H9 (cell line): ENCODE data around the gene SOHLH1. TPM values are rescaled to one million over a fixed set of nuclear protein-coding genes. Genes with fewer than 3 reads are reported as not detected.

Experiments used
- DNase-seq: peaks from one replicate; pipeline ENCODE4 v3.0.0-alpha.2; 2017
- H2AFZ ChIP-seq: one replicate; pipeline ENCODE4 v1.6.1; 2013; ENCODE audit warnings: mild to moderate bottlenecking, low read length, control low read depth, moderate library complexity
- H2AK5ac ChIP-seq: 2 replicates; pipeline ENCODE4 v1.6.1; 2013; ENCODE audit warnings: low read length, control low read depth, mixed read lengths; ENCODE audit not compliant: insufficient read length
- H2BK120ac ChIP-seq: one replicate; pipeline ENCODE4 v1.6.1; 2013; ENCODE audit warnings: low read depth, mild to moderate bottlenecking, low read length, control low read depth, inconsistent platforms; ENCODE audit not compliant: poor library complexity, severe bottlenecking
- H2BK12ac ChIP-seq: 2 replicates; pipeline ENCODE4 v1.6.1; 2013; ENCODE audit warnings: low read length, control low read depth, mixed read lengths, low read depth; ENCODE audit not compliant: insufficient read length
- H2BK15ac ChIP-seq: 2 replicates; pipeline ENCODE4 v1.6.1; 2013; ENCODE audit warnings: low read depth, low read length, control low read depth
- H2BK20ac ChIP-seq: one replicate; pipeline ENCODE4 v1.6.1; 2013; ENCODE audit warnings: low read depth, mild to moderate bottlenecking, low read length, control low read depth, inconsistent platforms; ENCODE audit not compliant: poor library complexity, severe bottlenecking
- H2BK5ac ChIP-seq: 2 replicates; pipeline ENCODE4 v1.6.1; 2013; ENCODE audit warnings: low read length, control low read depth, mixed read lengths; ENCODE audit not compliant: insufficient read length
- H3K14ac ChIP-seq: 2 replicates; pipeline ENCODE4 v1.6.1; 2013; ENCODE audit warnings: low read length, control low read depth; ENCODE audit not compliant: insufficient read depth
- H3K18ac ChIP-seq: 2 replicates; pipeline ENCODE4 v1.6.1; 2013; ENCODE audit warnings: low read depth, mild to moderate bottlenecking, mixed read lengths, low read length, control low read depth; ENCODE audit not compliant: insufficient read length
- H3K23ac ChIP-seq: 2 replicates; pipeline ENCODE4 v1.6.1; 2013; ENCODE audit warnings: low read length, control low read depth, mixed read lengths, low read depth; ENCODE audit not compliant: insufficient read length
- H3K23me2 ChIP-seq: 2 replicates; pipeline ENCODE4 v1.6.1; 2013; ENCODE audit warnings: low read depth, mild to moderate bottlenecking, mixed read lengths, low read length, control low read depth; ENCODE audit not compliant: insufficient read length, poor library complexity, severe bottlenecking
- H3K27ac ChIP-seq: 2 replicates; pipeline ENCODE4 v1.5.1; 2013; ENCODE audit warnings: low read length, control low read depth, mixed read lengths, low read depth; ENCODE audit not compliant: insufficient read length
- H3K27me3 ChIP-seq: 2 replicates; pipeline ENCODE4 v1.6.1; 2013; ENCODE audit warnings: low read length, control low read depth, inconsistent platforms; ENCODE audit not compliant: insufficient read depth
- H3K4ac ChIP-seq: 2 replicates; pipeline ENCODE4 v1.6.1; 2013; ENCODE audit warnings: low read depth, mild to moderate bottlenecking, control low read depth, inconsistent platforms, low read length, moderate library complexity
- H3K4me1 ChIP-seq: 2 replicates; pipeline ENCODE4 v1.6.1; 2013; ENCODE audit warnings: low read length, control low read depth, inconsistent platforms; ENCODE audit not compliant: insufficient read depth
- H3K4me2 ChIP-seq: 2 replicates; pipeline ENCODE4 v1.6.1; 2013; ENCODE audit warnings: low read length, control low read depth, mixed read lengths; ENCODE audit not compliant: insufficient read length, insufficient read depth
- H3K56ac ChIP-seq: 2 replicates; pipeline ENCODE4 v1.6.1; 2013; ENCODE audit warnings: low read depth, mild to moderate bottlenecking, mixed read lengths, low read length, control low read depth; ENCODE audit not compliant: insufficient read length
- H3K79me1 ChIP-seq: 2 replicates; pipeline ENCODE4 v1.6.1; 2013; ENCODE audit warnings: low read depth, mild to moderate bottlenecking, moderate library complexity, low read length, control low read depth, inconsistent platforms; ENCODE audit not compliant: insufficient read depth, poor library complexity, severe bottlenecking
- H3K79me2 ChIP-seq: 2 replicates; pipeline ENCODE4 v1.6.1; 2013; ENCODE audit warnings: low read length, control low read depth, inconsistent platforms; ENCODE audit not compliant: insufficient read depth
- H3K9ac ChIP-seq: 2 replicates; pipeline ENCODE4 v1.6.1; 2013; ENCODE audit warnings: low read length, control low read depth, mixed read lengths; ENCODE audit not compliant: insufficient read length; ENCODE audit errors: extremely low read depth
- H3K9me3 ChIP-seq: one replicate; pipeline ENCODE4 v1.6.1; 2013; ENCODE audit warnings: low read depth, low read length, inconsistent platforms; ENCODE audit not compliant: control insufficient read depth
- H3T11ph ChIP-seq: one replicate; pipeline ENCODE4 v1.6.1; 2013; ENCODE audit warnings: mild to moderate bottlenecking, low read length, control low read depth, inconsistent platforms
- H4K20me1 ChIP-seq: one replicate; pipeline ENCODE4 v1.6.1; 2013; ENCODE audit not compliant: control insufficient read depth, insufficient read length, insufficient read depth
- H4K5ac ChIP-seq: 2 replicates; pipeline ENCODE4 v1.6.1; 2013; ENCODE audit warnings: low read depth, mild to moderate bottlenecking, mixed read lengths, low read length, control low read depth; ENCODE audit not compliant: insufficient read length
- H4K8ac ChIP-seq: replicated peaks from 2 replicates; pipeline ENCODE4 v1.6.1; 2013; ENCODE audit warnings: low read length, control low read depth, mixed read lengths, low read depth; ENCODE audit not compliant: insufficient read length
- H4K91ac ChIP-seq: 2 replicates; pipeline ENCODE4 v1.6.1; 2013; ENCODE audit warnings: low read depth, mild to moderate bottlenecking, moderate library complexity, mixed read lengths, low read length, control low read depth; ENCODE audit not compliant: insufficient read length
- H3K27ac Mint-ChIP-seq, 3 experiments: 2 replicates in 2 of 3; 3 replicates in 1 of 3; pipeline ENCODE4 v1.8.0; 2020 to 2021; ENCODE audit warnings: mixed read lengths in 3 of 3, mild to moderate bottlenecking in 1 of 3, moderate library complexity in 1 of 3
- H3K27me3 Mint-ChIP-seq: 2 replicates; pipeline ENCODE4 v1.8.0; 2021; ENCODE audit warnings: low read depth, mild to moderate bottlenecking, moderate library complexity, mixed read lengths
- H3K36me3 Mint-ChIP-seq, 3 experiments: 2 replicates in 2 of 3; 3 replicates in 1 of 3; pipeline ENCODE4 v1.8.0; 2020 to 2021; ENCODE audit warnings: low read depth in 3 of 3, mixed read lengths in 3 of 3; ENCODE audit not compliant: insufficient read depth in 1 of 3
- H3K4me1 Mint-ChIP-seq, 2 experiments: 2 replicates each; pipeline ENCODE4 v1.8.0; 2020; ENCODE audit warnings: mixed read lengths in 2 of 2
- H3K4me3 Mint-ChIP-seq, 2 experiments: 2 replicates in 1 of 2; 3 replicates in 1 of 2; pipeline ENCODE4 v1.8.0; 2020 to 2021; ENCODE audit warnings: mild to moderate bottlenecking in 2 of 2, mixed read lengths in 2 of 2, moderate library complexity in 1 of 2
- H3K9me3 Mint-ChIP-seq, 2 experiments: 2 replicates in 1 of 2; 3 replicates in 1 of 2; pipeline ENCODE4 v1.8.0; 2020; ENCODE audit warnings: mild to moderate bottlenecking in 2 of 2, mixed read lengths in 2 of 2, moderate library complexity in 1 of 2
- CTCF ChIP-seq: fragments of 200-600 bp; sonication (generic); conservative IDR thresholded peaks from 3 replicates; pipeline ENCODE4 v1.8.0; 2021; ENCODE audit warnings: antibody characterized with exemption, mild to moderate bottlenecking
- WGBS: extraction: QIAGEN DNeasy Blood & Tissue Kit; methylation state at CpG from one replicate; pipeline ENCODE4 v1.1.7; 2013; ENCODE audit warnings: missing lambda C conversion rate, low lambda C conversion rate, mixed read lengths; ENCODE audit not compliant: insufficient read length; ENCODE audit errors: extremely low coverage; 5-methylcytosine and 5-hydroxymethylcytosine counted together
- total RNA-seq: library from RNA; stranded (reverse); gene quantifications from 2 replicates; pipeline ENCODE4 v1.2.1, GENCODE V29; 2021

SOHLH1 gene
- total RNA-seq, 1 experiment from 2014 or later: not detected

GRCh38 chr9:135747311-135747710, 48.0 kb upstream of the SOHLH1 start:
- Histone ChIP-seq H3K4me1 (no peaks in the 10 kb centered on the region), H3K79me1 (no peaks in the 10 kb centered on the region), H3K56ac (no peak overlapping the region), H4K8ac (no peak overlapping the region), H2AFZ (no peak overlapping the region), H3K23me2 (no peaks in the 10 kb centered on the region), H3K23ac (no peak overlapping the region), H4K5ac (no peak overlapping the region), H3K18ac (no peak overlapping the region), H4K20me1 (no peaks in the 10 kb centered on the region), H3K4me2 (no peak overlapping the region), H4K91ac (no peak overlapping the region), H2BK20ac (no peak overlapping the region), H3K79me2 (no peaks in the 10 kb centered on the region), H2BK15ac (no peak overlapping the region), H3T11ph (no peak overlapping the region), H3K27me3 (no peaks in the 10 kb centered on the region), H3K14ac (no peak overlapping the region), H3K4ac (no peak overlapping the region), H3K9me3 (no peaks in the 10 kb centered on the region), H2BK12ac (no peak overlapping the region), H3K9ac (no peak overlapping the region), H2BK120ac (no peak overlapping the region), H2AK5ac (no peak overlapping the region), H3K27ac (no peak overlapping the region), H2BK5ac (no peak overlapping the region)
- no peak for TF ChIP-seq CTCF
- Mint-ChIP-seq H3K9me3 (no peaks in the 10 kb centered on the region), H3K36me3 (no peaks in the 10 kb centered on the region), H3K27me3 (no peaks in the 10 kb centered on the region), H3K27ac (no peak overlapping the region; a peak in 1 of 7 replicates), H3K4me3 (no peak overlapping the region), H3K4me1 (peaks cover 0 to 9% of the 10 kb centered on the region in 2 experiments; a peak in 2 of 4 replicates)
- WGBS: no CpG with 5 or more reads among the region's 13 CpGs
- DNase-seq: no peak
